ENCODE results near the gene KCNC1.

Gene KCNC1

DNA sequence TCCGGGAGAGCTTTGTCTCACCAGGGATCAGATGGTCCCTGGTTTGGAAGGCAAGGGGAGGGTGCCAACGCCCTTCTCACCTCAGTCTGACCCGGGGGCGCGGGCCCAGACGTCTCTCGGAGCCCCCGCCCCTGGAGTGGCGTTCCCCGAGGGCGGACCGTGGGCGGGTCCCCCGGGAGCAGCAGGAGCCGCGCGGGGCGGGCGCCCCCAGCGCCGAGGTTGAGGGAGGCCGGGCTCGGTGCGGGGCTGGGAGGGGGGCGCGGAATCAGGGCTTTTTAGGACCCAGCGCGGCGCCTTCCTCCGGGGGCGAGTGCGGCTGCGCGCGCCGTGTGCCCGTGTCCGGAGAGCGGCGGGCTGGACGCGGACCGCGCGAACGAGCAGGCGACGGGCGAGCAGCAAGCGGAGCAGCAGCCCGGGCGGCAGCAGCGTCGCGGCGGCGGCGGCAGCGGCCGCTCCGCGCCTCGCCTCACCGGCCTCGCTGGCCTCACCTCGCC, at the start of gene KCNC1:
Gene KCNC1 (plus strand): TSS at position 364 of the 494 bp plus-strand sequence. CDS start 1,222 bp downstream, outside the sequence.
- no peak for DNase-seq (ENCODE audit: low read depth in 2 of 3, low spot score in 2 of 3)

DNA sequence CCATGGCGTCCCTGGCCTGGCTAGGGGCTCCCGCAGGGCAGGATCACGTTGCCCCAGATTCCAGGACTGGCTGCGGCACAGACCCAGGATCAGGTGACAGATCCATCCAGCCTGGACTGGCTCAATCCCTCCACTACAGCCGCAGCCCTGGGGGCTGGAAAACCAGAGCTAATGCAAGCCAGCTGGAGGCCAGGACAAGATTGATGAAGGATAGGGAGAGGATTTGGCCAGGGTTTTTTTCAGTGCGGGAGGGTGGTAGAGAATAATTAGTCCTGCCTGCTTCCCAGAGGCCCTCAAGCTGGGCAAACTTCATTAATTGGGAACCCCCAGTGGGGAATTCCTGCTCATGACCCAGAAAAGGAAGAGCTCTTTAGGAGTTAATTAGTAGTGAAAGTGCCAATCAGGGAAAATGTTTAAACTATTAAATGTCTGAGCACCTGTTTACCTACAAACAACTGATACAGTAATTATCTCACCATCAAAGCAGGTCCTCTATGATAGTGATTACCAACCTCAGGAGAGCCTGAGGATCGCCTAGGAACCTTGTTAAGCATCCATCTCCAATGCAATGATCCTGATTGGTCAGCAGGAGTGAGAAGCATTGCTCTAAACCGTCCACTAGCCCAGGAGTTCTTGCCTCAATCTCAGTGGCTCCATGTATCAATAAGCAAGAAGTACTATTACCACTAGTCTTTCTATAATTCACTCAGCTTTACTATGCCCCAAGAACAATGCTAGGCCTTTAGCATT, 48.2 kb upstream of the KCNC1 start:
- DNase-seq (ENCODE audit: low read depth in 2 of 3, low spot score in 2 of 3), result no peak

DNA sequence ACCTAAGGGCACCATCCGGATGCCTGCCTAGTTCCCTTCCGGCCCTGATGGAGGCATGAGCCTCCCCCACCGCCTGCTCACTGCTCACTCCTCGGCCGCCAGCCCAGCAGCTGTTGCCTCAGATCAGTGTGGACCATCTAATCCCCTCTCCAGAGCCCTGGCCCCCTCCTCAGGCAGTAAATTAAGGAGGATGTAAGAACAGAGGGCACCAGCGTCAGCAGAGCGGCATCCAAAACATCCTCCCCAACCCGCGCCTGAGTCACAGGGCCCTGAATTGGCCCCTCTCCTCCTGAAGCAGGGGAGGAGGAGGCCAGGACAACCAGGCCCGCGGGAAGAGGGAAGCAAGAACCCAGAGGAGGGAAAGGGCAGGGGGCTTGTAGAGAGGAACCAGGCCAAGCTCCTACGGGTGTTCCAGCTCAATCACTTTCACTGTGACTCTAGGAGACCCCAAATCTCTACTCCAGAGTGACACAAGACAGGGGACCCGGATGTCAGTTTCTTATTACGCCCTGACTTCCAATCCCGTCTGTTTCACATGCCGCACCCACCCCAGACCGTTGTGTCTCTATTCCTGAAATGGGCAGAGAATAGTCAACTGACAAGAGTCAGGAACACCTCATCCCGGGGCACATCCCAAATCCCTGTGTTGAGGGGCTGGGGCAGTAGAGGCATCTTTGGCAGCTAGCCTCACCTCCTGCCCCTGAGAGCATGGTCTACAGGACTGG, 46.5 kb upstream of the KCNC1 start:
- no peak for DNase-seq (ENCODE audit: low read depth in 2 of 3, low spot score in 2 of 3)

DNA sequence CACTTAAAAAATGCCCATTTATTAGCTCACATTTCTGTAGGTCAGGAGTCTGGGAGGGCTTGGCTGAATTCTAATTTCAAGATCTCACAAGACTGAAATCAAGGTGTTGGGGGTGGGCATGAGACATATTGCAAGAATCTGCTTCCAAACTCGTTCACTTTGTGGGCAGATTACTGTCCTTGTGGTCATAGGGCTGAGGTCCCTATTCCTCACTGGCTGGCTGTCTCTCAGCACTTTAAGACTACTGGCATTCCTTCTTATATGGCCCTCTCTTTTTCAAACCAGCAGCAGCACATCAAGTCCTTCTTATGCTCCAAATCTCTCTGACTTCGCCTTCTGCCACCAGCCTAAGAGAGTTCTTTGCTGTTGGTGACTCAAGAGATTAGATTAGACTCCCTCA, 43.0 kb upstream of the KCNC1 start:
- no peak for DNase-seq (ENCODE audit: low read depth in 2 of 3, low spot score in 2 of 3)

DNA sequence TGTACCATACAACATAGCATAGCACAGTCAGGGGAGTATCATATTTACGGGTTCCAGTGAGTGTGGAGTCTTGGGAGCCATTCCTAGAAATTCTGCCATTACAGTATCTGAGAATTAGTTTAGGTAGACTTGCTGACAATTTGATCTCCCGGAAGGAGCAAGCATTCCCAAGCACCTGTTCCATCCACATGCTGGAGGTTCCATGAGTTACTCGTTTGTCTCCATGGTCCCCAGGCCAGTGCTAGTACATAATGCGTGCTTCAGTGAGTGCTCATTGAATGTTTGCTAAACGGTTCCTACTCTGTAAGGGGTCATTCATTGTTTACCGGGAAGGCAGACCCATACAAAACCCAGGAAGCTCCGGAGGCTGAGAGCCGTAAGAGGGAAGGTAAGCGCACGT, 42.6 kb upstream of the KCNC1 start:
- DNase-seq (ENCODE audit: low read depth in 2 of 3, low spot score in 2 of 3), result no peak

DNA sequence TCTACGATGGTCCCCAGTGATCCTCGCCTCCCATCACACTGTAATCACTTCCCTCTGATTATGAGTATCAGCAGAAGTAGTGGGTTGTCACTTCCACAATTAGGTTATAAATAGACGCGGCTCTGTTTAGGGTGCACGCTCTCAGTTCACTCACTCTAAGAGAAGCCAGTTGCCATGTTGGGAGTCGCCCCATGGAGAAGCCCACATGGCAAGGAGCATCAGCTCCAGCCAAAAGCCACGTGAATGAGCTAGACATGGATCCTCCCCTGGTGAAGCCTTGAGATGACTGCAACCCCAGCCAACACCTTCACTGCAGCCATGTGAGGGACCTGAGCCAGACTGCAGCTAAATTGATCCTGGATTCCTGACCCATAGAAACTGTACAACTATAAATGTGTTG, 41.6 kb upstream of the KCNC1 start:
- no peak for DNase-seq (ENCODE audit: low read depth in 2 of 3, low spot score in 2 of 3)

DNA sequence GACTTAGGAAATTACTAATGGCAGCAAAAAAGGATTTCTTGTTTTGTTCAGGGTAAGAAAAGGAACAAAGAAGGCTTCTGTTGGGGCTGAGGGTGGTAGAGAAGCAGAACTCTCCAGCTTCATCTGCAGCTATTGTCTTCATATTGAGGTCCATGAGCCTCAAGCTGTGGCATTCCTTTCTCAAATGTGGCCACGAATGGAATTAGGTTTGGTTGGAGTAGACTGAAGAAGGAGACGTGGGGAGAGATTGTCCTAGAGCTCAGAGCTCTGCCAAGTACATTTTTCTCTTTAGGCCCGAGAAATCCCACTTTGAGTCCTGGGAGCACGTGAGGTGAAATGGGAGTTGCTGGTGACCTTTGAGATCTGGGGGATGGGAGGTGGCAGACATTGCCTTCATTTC, 41.0 kb upstream of the KCNC1 start:
- DNase-seq (ENCODE audit: low read depth in 2 of 3, low spot score in 2 of 3), result no peak

DNA sequence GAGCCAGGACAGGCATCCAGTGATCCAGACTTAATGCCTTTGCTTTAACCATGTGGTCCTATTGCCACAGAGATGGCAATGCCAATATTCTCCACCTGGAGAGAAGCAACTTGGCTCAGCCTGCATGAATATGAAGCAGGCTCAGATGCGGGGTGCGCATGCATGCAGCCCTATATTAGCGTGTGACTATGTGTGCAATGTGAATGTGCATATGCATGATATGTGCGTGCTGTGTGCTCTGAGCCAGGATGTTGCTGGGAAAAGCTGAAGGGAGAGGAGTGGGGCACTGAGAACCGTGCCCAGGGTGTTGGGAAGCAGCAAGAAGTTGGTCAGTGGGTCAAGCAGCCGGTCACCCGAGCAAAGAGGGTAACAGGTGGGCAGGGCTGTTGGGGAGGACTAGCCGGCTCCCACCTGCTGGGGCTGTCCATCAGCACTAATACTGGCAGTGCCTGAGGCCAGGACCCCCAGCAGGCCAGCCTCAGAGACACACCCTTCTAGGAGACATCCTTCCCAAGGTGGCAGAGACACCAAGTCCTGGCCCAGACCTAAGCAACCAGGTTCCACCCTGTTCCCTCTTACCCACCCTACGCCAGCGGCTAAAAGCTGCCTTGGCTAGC, 40.0 kb upstream of the KCNC1 start:
- DNase-seq (ENCODE audit: low read depth in 2 of 3, low spot score in 2 of 3), result no peak

DNA sequence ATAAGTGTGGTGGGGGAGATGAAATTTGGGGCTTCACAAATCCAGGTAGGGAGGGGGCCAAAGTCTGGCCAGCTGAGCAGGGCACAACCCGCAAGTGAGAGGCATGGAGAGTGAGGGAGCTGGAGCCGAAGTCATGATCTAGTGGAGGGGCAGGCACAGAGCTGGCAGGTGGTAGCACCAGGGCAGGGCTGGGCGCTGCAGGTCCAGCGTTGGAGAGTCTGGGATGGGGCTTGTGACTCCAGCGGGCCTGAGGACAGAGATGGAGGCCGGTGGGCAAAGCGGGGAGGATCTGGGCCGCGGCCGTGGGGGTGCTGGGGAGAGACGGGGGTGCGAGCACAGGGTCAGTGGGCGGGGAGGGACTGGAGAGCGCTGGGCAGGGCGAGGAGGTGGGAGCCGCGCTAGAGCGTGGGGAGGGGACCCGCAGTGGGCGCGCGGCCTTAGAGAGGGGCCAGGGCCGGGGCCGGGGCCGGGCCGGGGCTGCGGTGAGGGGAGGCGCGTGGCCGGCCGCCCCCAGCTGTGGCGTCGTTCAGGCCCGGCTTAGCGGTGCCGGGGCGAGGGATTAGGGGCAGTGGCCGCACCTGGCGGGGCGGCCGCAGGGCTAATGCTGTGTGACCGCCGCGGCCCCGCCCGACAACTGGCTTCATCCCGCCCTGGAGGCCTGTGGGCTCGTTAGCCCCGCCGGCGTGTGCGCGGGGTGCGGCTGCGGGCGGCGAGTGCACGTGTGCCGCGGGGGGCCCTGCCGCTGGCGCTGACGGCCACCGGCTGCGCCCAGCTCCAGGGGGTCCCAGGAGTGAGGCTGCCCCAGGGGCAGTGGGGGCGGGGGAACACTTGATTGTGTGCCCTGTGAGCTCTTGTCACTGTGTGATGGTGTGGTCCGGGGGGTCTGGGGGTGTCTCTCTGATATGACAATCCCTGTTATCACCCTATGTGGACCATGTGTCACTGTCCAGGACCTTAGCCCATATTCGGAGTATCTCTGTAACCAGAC, 38.8 kb upstream of the KCNC1 start:
- DNase-seq (ENCODE audit: low read depth in 2 of 3, low spot score in 2 of 3), result no peak

DNA sequence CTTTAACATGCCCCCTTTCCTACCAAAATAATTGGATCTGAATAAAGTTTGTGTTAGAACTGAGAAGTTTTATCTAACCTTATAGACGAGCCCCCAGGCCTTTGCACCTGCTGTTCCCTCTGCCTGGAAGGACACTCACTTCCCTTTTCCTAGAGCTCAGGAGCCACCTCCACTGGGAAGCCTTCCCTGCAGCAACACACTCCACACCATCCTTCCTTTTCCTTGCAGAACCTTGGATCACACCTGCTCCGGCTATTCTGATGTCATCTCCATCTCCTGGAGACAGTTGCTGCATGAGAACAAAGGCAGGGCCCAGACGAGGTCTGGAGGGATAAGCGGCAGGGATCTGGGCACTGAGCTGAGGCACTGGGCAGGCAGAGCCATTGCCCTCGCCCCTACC, 37.8 kb upstream of the KCNC1 start:
- no peak for DNase-seq (ENCODE audit: low read depth in 2 of 3, low spot score in 2 of 3)

DNA sequence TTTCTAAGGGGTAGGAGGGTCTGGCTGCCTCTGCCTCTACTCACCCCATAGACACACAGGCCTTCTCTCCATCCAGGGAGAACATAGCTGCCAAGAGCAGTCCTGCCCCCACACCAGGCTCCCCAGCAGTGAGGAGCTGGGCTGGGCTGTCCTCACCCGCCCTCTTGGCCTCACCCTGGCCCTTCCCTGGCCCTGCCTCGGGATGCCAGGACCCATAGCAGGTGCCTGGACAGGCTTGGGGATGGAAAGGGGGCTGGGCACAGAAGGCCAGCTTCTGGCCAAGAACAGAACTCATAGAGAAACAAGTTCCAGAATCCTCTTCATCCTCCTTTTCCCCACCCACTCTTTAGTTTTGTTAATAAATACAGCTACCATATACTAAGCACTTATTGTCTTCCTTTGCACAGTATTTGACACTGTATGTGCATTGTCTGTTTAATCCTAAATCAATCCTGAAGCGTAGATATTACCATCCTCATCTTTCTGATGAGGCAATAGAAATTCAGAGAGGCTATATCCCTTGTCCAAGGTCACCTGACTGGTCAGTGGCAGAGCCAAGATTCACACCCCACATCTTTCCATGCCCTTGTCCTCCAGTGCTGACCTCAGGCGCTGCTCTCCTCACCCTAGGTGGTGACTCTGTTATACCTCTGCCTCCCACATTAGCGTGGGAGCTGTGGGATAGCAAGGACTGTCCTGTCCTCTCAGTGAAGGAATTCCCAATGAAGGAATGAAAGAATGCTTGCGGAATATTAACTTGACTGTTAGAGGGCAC, 37.2 kb upstream of the KCNC1 start:
- DNase-seq (ENCODE audit: low read depth in 2 of 3, low spot score in 2 of 3), result no peak

DNA sequence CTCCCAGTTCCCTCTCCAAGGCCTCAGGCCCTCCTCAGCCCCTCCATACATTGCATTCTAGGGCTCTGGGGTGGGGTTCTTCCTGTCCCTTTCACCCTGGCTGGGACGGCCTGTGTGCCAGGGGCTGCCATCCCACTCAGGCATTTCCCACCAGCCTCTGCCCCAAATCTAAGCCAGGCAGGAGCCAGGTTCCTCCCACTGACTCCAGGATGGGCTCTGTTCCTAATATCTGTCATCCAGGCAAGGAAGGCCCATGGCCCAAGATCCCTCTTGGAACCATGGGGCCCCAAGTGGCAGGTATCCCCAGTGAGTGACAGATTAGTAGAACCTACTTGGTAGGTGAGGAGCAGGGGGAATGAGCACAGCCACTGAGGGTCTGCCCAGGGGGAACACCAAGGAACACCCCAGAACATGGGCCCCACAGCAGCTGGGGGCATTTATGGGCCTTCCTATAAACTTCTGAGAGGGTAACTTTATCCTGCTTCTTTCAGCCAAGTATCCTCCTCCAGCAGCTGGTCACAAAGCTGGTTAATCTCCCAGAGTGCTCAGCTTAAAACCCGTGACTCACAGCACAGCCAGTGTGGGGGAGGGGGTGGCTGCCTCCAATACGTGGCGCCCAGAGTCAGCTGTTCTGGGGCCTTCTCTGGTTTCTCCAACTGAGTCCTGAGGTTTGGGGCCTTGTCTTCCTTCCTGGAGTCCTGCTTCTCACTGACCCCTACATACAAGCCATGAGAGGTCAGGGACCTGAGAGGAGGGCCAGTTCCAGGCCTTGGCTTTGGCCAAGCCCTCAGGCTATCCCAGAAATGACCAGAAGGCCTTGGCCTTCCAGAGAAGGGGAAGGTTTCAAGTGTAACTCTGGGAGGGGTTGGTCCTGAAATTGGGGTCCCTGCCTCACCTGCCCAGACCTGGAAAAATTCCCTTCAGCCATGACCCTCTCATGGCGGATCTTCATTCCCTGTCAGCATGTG, 35.1 kb upstream of the KCNC1 start:
- no peak for DNase-seq (ENCODE audit: low read depth in 2 of 3, low spot score in 2 of 3)

DNA sequence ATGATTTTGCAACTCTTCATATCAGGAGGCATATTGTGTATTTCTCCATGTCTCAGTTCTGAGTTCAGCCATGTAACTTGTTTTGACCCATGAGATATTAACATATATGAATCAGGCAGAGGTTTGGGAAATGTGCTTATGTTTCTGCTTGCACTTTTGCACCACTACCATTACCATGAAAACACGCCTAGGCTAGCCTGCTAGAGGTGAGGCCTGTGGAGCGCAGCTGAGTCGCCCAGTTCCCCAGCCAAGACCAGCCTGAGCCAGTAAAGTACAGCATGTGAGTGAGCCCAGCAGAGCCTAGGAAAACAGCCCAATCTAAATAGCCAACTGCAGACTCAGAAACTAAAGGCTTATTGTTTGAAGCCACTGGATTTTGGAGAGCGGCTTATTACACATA, 33.6 kb upstream of the KCNC1 start:
- no peak for DNase-seq (ENCODE audit: low read depth in 2 of 3, low spot score in 2 of 3)

DNA sequence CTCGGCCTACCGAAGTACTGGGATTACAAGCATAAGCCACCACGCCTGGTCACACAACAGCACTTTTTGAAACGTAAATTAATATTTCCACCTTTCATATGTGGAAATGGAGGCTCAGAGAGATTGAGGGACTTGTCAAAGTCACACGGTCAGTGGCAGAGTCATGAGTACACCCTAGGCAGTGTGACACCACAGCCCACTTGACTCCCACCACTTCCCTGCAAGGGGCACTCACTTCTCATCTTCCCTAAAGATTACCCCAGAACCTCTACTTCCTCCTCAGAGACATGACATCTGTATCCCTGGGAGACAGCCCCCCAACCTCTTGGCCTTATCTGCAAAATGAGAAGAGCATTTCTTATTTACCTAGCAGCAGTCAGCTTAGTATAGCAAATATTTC, 31.7 kb upstream of the KCNC1 start:
- no peak for DNase-seq (ENCODE audit: low read depth in 2 of 3, low spot score in 2 of 3)

DNA sequence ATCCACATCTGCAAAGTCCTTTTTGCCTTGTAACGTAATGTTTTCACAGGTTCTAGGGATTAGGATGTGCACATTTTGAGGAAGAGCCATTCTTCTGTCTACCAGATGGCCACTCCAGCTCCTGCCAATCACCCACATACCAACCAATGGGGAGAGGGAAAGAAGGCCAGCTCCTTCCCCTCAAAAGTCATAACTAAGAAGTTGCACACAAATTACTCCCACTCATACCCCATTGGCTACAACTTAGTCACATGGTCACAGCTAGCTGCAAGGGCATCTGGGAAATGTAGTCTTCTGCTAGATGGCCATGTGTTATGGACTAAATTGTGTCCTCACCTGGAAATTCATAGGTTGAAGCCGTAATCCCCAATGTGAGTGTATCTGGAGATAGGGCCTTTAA, 30.6 kb upstream of the KCNC1 start:
- DNase-seq (ENCODE audit: low read depth in 2 of 3, low spot score in 2 of 3), result no peak

DNA sequence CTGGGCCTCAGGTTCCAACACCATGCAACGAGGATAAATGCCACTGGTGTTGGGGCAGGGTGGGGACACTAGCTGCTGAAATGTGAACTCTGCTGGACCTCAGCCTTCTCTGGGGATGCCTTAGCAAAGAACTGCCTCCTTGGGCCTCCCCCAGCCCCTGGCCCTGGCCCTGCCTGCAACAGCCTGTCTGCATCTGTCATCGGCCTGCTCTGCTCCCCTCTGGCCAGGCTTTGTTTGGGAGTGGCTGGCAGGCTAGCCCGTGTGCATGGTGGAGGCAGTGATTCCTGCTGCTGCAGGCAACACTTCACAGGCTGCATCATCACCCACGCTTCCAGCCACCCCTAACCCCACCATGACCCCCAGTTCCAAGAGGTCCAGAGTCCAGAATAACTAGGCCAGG, 26.8 kb upstream of the KCNC1 start:
- DNase-seq (ENCODE audit: low read depth in 2 of 3, low spot score in 2 of 3), result no peak

DNA sequence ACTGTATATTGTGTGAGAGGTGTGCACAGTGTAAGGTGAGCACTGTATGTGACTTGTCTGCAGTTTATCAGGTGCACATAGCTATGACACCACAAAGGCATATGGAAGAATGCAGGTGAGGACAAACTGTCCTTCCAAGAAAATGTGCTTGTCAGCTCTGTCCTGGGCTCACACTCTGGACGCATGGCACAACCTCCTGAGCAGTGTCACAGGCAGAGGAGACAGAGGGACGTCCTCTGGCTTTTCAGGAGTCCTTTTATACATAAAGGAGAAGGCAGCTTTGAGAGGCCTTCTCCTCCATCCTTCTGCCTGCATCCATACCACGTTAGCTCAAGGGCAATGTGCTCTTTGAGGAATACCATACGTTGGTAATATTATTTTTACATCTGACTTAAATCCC, 22.7 kb upstream of the KCNC1 start:
- DNase-seq (ENCODE audit: low read depth in 2 of 3, low spot score in 2 of 3), result no peak

DNA sequence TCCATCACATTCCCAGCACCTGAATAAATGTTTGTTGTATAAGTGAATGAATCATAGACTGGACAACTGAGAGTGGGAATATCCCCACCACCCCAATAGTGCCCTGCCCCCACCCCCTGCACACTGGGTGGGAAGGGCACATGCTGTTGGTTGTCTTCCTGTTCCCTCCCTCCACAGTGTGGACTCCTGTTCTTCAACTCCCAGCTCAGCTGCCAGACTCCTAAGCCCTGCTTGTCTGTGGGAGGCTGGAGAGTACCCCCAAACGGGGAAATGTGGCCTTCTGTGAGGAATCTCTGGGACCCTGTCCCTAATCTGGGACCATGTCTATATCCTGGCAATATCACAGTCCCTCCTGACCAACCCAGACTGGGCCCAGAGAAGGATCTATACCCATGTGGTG, 20.7 kb upstream of the KCNC1 start:
- DNase-seq (ENCODE audit: low read depth in 2 of 3, low spot score in 2 of 3), result no peak

DNA sequence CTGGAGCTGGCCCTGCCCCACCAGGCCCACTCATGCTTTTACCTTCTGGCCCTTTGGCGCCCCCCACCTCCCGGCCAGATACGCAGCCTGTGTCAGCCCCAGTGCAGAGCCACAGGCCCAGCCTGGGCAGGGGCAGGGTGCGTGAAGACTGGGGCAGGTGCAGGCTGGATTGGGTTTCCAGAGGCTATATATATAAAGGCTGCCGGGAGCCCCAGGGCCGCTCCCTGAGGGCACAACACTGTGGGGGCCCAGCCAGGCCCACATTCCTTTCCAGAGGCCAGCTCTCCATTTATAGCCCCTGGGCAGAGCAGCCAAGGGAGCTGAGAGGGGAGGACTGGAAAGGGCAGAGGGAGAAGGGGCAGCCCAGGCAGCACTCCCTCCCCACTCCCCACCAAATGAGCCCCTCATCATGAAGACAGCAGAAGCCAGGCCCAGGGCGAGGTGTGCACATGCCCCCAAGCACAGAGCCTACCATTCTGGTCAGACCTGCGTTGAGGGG, 20.2 kb upstream of the KCNC1 start:
- no peak for DNase-seq (ENCODE audit: low read depth in 2 of 3, low spot score in 2 of 3)
